Neural progenitor cell (in vitro differentiated cells): ENCODE measurements around the gene LTC4S. TPM values are rescaled to one million over a fixed set of nuclear protein-coding genes. Genes with fewer than 3 reads are reported as not detected.

Source experiments
- DNase-seq: peaks from one replicate; pipeline ENCODE4 v3.0.0-alpha.2; 2016; ENCODE audit warnings: low spot score
- H2AFZ ChIP-seq: fragments of 200-600 bp; sonication (generic); replicated peaks from 2 replicates; pipeline ENCODE4 v1.6.1; 2016; ENCODE audit warnings: antibody characterized with exemption
- H3F3A ChIP-seq: fragments of 200-600 bp; sonication (generic); 2 replicates; pipeline ENCODE4 v1.6.1; 2016; ENCODE audit warnings: antibody characterized with exemption, low read depth
- H3K27ac ChIP-seq: fragments of 200-600 bp; sonication (generic); 2 replicates; pipeline ENCODE4 v1.5.1; 2016; ENCODE audit warnings: mild to moderate bottlenecking
- H3K27me3 ChIP-seq: fragments of 200-600 bp; sonication (generic); 2 replicates; pipeline ENCODE4 v1.6.1; 2016; ENCODE audit warnings: mild to moderate bottlenecking, moderate library complexity
- H3K36me3 ChIP-seq: fragments of 200-600 bp; sonication (generic); 2 replicates; pipeline ENCODE4 v1.5.1; 2016
- H3K4me1 ChIP-seq: fragments of 200-600 bp; sonication (generic); 2 replicates; pipeline ENCODE4 v1.6.1; 2016; ENCODE audit warnings: mixed run types
- H3K4me2 ChIP-seq: fragments of 200-600 bp; sonication (generic); 2 replicates; pipeline ENCODE4 v1.6.1; 2016
- H3K4me3 ChIP-seq: fragments of 200-600 bp; sonication (generic); 2 replicates; pipeline ENCODE4 v1.5.1; 2016
- H3K79me2 ChIP-seq: fragments of 200-600 bp; sonication (generic); 2 replicates; pipeline ENCODE4 v1.6.1; 2016; ENCODE audit warnings: low read depth
- H3K9ac ChIP-seq: fragments of 200-600 bp; sonication (generic); 2 replicates; pipeline ENCODE4 v1.6.1; 2016
- H3K9me3 ChIP-seq: fragments of 200-600 bp; sonication (generic); 2 replicates; pipeline ENCODE4 v1.5.1; 2016; ENCODE audit warnings: low read depth
- H4K20me1 ChIP-seq: fragments of 200-600 bp; sonication (generic); 2 replicates; pipeline ENCODE4 v1.6.1; 2016; ENCODE audit warnings: low read depth
- H3K27ac Mint-ChIP-seq: 3 replicates; pipeline ENCODE4 v1.8.0; 2021; ENCODE audit warnings: mixed read lengths
- H3K27me3 Mint-ChIP-seq: 2 replicates; pipeline ENCODE4 v1.8.0; 2022; ENCODE audit warnings: low read depth, mild to moderate bottlenecking, inconsistent platforms, moderate library complexity, mixed read lengths; ENCODE audit not compliant: insufficient read depth
- H3K36me3 Mint-ChIP-seq: 3 replicates; pipeline ENCODE4 v1.8.0; 2021; ENCODE audit warnings: mixed read lengths
- H3K4me1 Mint-ChIP-seq: 3 replicates; pipeline ENCODE4 v1.8.0; 2021; ENCODE audit warnings: mixed read lengths
- H3K4me3 Mint-ChIP-seq: 3 replicates; pipeline ENCODE4 v1.8.0; 2021; ENCODE audit warnings: mild to moderate bottlenecking, moderate library complexity, mixed read lengths
- H3K9me3 Mint-ChIP-seq: 3 replicates; pipeline ENCODE4 v1.8.0; 2020; ENCODE audit warnings: mixed read lengths
- CTCF ChIP-seq: fragments of 200-600 bp; sonication (generic); IDR thresholded peaks from 2 replicates; pipeline ENCODE4 v1.5.1; 2017; ENCODE audit warnings: antibody characterized with exemption, mild to moderate bottlenecking
- EZH2 ChIP-seq: fragments of 200-600 bp; sonication (generic); IDR thresholded peaks from 2 replicates; pipeline ENCODE4 v1.6.1; 2017; ENCODE audit warnings: antibody characterized with exemption, mild to moderate bottlenecking, moderate library complexity
- EZH2phosphoT487 ChIP-seq: fragments of 200-600 bp; sonication (generic); IDR thresholded peaks from 2 replicates; pipeline ENCODE4 v1.6.1; 2017; ENCODE audit warnings: antibody characterized with exemption
- total RNA-seq: library from RNA; depleted of rRNA; stranded (reverse); fragments of >200 nt; gene quantifications from 2 replicates; pipeline ENCODE4 v1.2.3, GENCODE V29; 2015; ENCODE audit warnings: low replicate concordance

LTC4S gene
- total RNA-seq, 1 donor from 2014 or later, result not detected

- Histone ChIP-seq H3K4me3 (peak overlapping the region; percentile 27), H3K4me1 (peaks cover 26% of the 10 kb centered on the region), H4K20me1 (peaks cover 31% of the 10 kb centered on the region), H3K79me2 (peaks cover 21% of the 10 kb centered on the region), H3K9me3 (no peaks in the 10 kb centered on the region), H3K27ac (no peak overlapping the region), H2AFZ (no peak overlapping the region), H3K4me2 (peak overlapping the region; percentile 60), H3F3A (peaks cover 25% of the 10 kb centered on the region), H3K27me3 (peaks cover 34% of the 10 kb centered on the region), H3K36me3 (no peaks in the 10 kb centered on the region), H3K9ac (no peak overlapping the region)
- H3K4me1 Mint-ChIP-seq, result peaks cover 36% of the 10 kb centered on the region
- peaks cover 19% of the 10 kb centered on the region for H3K36me3 Mint-ChIP-seq
- H3K4me3 Mint-ChIP-seq, result peak overlapping the region; percentile 82
- H3K27me3 Mint-ChIP-seq, result peaks cover 13% of the 10 kb centered on the region
- no peak for DNase-seq
- peak overlapping the region; percentile 94 for H3K27ac Mint-ChIP-seq
- peaks cover 4% of the 10 kb centered on the region for H3K9me3 Mint-ChIP-seq
- TF ChIP-seq EZH2 (no peak), CTCF (no peak), EZH2phosphoT487 (no peak)
Observed at GRCh38 chr5:179817890-179818745, 24.3 kb downstream of the LTC4S start.

GRCh38 chr5:179818746-179819295 lies 25.0 kb downstream of the LTC4S start:
- Histone ChIP-seq H3F3A (peaks cover 25% of the 10 kb centered on the region), H3K4me3 (peak overlapping the region; percentile 27), H3K79me2 (peaks cover 21% of the 10 kb centered on the region), H3K9ac (no peak overlapping the region), H3K27ac (no peak overlapping the region), H3K9me3 (no peaks in the 10 kb centered on the region), H4K20me1 (peaks cover 31% of the 10 kb centered on the region), H3K36me3 (no peaks in the 10 kb centered on the region), H3K4me2 (peak overlapping the region; percentile 60), H3K27me3 (peaks cover 34% of the 10 kb centered on the region), H3K4me1 (peaks cover 26% of the 10 kb centered on the region), H2AFZ (no peak overlapping the region)
- peaks cover 13% of the 10 kb centered on the region for H3K27me3 Mint-ChIP-seq
- TF ChIP-seq EZH2, result no peak
- TF ChIP-seq EZH2phosphoT487, result no peak
- no peak for TF ChIP-seq CTCF
- no peak overlapping the region for H3K27ac Mint-ChIP-seq
- DNase-seq, result peak; percentile 54
- H3K4me3 Mint-ChIP-seq, result peak overlapping the region; percentile 82
- peaks cover 4% of the 10 kb centered on the region for H3K9me3 Mint-ChIP-seq
- peaks cover 21% of the 10 kb centered on the region for H3K36me3 Mint-ChIP-seq
- H3K4me1 Mint-ChIP-seq, result peaks cover 38% of the 10 kb centered on the region

GRCh38 chr5:179819296-179820126 lies 25.7 kb downstream of the LTC4S start:
- peak overlapping the region; percentile 27 for H3K4me3 ChIP-seq
- peaks cover 31% of the 10 kb centered on the region for H4K20me1 ChIP-seq
- peaks cover 13% of the 10 kb centered on the region for H3K27me3 Mint-ChIP-seq
- no peak overlapping the region for H3K27ac ChIP-seq
- H3K9ac ChIP-seq, result no peak overlapping the region
- H3K36me3 ChIP-seq, result no peaks in the 10 kb centered on the region
- peaks cover 4% of the 10 kb centered on the region for H3K9me3 Mint-ChIP-seq
- H3K9me3 ChIP-seq, result no peaks in the 10 kb centered on the region
- H3K4me1 Mint-ChIP-seq, result peaks cover 38% of the 10 kb centered on the region
- peaks cover 21% of the 10 kb centered on the region for H3K79me2 ChIP-seq
- H2AFZ ChIP-seq, result no peak overlapping the region
- H3K4me2 ChIP-seq, result peak overlapping the region; percentile 60
- TF ChIP-seq CTCF (no peak), EZH2phosphoT487 (no peak)
- peak overlapping the region; percentile 84 for H3K4me3 Mint-ChIP-seq
- peak overlapping the region; percentile 69 for H3K27ac Mint-ChIP-seq
- peaks cover 26% of the 10 kb centered on the region for H3K4me1 ChIP-seq
- peak; percentile 58 for DNase-seq
- H3F3A ChIP-seq, result peaks cover 25% of the 10 kb centered on the region
- peaks cover 34% of the 10 kb centered on the region for H3K27me3 ChIP-seq
- peaks cover 16% of the 10 kb centered on the region for H3K36me3 Mint-ChIP-seq
